Ascending aorta (tissue), 2 donors: ENCODE data around the gene ANAPC13. TPM values are rescaled to one million over a fixed set of nuclear protein-coding genes. Genes with fewer than 3 reads are reported as not detected.
A peak's percentile ranks its signal among the peaks of the same experiment; 100 is the strongest.

Experiments
- DNase-seq, 2 donors: peaks; one replicate each; pipeline ENCODE4 v3.0.0-alpha.2; 2019; ENCODE audit warnings: low spot score in 2 of 2
- H3K27ac ChIP-seq, 2 donors: fragments of 200-600 bp; sonication (generic); one replicate each; pipeline ENCODE4 v1.5.1; 2016 to 2017; ENCODE audit warnings: mild to moderate bottlenecking in 1 of 2
- H3K27me3 ChIP-seq: fragments of 200-600 bp; sonication (generic); one replicate; pipeline ENCODE4 v1.5.1; 2017
- H3K36me3 ChIP-seq, 2 donors: fragments of 200-600 bp; sonication (generic); one replicate each; pipeline ENCODE4 v1.5.1; 2016
- H3K4me1 ChIP-seq, 2 donors: fragments of 200-600 bp; sonication (generic); one replicate each; pipeline ENCODE4 v1.5.1; 2016 to 2017; ENCODE audit warnings: mild to moderate bottlenecking in 1 of 2
- H3K4me3 ChIP-seq, 2 donors: fragments of 200-600 bp; sonication (generic); one replicate each; pipeline ENCODE4 v1.5.1; 2016 to 2017; ENCODE audit warnings: mild to moderate bottlenecking in 1 of 2
- H3K9me3 ChIP-seq, 2 donors: fragments of 200-600 bp; sonication (generic); one replicate each; pipeline ENCODE4 v1.5.1; 2016
- intact Hi-C: fragments of 100-400 bp; cut with DNase I; formaldehyde crosslinking; loops from one replicate; pipeline ENCODE4 v1.15.1; 2023
- total RNA-seq: library from RNA; depleted of rRNA; stranded (reverse); fragments of >200 nt; gene quantifications from one replicate; pipeline ENCODE4 v1.1.0, GENCODE V29; 2016
- TF ChIP-seq, protein P1 (sequence below), 3 experiments: fragments of 200-600 bp in 2 of 3; fragments of 450-650 bp in 1 of 3; sonication (generic) in 2 of 3; IDR thresholded peaks; one replicate each; pipeline ENCODE4 v1.5.1; 2016 to 2019; ENCODE audit warnings: antibody characterized with exemption in 3 of 3, mild to moderate bottlenecking in 1 of 3, moderate library complexity in 1 of 3

ANAPC13 gene
- total RNA-seq, 1 donor from 2014 or later = 17.0 TPM

DNA sequence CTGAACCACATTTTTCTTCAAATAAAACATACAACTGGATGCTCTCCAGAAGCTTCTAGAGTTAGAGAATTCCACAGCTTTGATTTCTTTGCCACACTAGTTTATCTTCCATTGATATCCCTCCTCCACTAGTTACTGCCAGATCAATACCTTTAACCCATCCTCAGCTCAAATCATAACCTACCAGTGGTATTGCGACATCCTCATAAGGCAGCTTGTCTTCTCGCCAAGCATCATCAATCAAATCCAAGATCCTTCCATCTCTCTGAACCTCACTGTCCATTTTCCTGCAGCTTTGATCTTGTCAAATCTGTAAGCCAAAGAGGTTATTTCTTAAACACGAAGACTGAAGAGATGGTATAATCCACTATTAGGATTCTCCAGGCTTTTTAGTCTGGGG, 3.2 kb downstream of the ANAPC13 start:
- DNase-seq = no peak
- Histone ChIP-seq H3K9me3 (no peaks in the 10 kb centered on the region), H3K36me3 (peaks cover 12 to 28% of the 10 kb centered on the region in 2 donors), H3K4me3 (no peak overlapping the region), H3K27ac (peak overlapping the region; percentile 95 to 98), H3K4me1 (peaks cover 23 to 38% of the 10 kb centered on the region in 2 donors), H3K27me3 (no peaks in the 10 kb centered on the region)
- TF ChIP-seq, protein P1, sequence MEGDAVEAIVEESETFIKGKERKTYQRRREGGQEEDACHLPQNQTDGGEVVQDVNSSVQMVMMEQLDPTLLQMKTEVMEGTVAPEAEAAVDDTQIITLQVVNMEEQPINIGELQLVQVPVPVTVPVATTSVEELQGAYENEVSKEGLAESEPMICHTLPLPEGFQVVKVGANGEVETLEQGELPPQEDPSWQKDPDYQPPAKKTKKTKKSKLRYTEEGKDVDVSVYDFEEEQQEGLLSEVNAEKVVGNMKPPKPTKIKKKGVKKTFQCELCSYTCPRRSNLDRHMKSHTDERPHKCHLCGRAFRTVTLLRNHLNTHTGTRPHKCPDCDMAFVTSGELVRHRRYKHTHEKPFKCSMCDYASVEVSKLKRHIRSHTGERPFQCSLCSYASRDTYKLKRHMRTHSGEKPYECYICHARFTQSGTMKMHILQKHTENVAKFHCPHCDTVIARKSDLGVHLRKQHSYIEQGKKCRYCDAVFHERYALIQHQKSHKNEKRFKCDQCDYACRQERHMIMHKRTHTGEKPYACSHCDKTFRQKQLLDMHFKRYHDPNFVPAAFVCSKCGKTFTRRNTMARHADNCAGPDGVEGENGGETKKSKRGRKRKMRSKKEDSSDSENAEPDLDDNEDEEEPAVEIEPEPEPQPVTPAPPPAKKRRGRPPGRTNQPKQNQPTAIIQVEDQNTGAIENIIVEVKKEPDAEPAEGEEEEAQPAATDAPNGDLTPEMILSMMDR (IDR thresholded peaks at IDR 0.05) = no peak
- intact Hi-C loops = loop anchor here (10.0 kb wide), 2 partner anchors 678 to 1482 kb away; partner anchors contain the start of genes PPP2R3A and SRPRB

DNA sequence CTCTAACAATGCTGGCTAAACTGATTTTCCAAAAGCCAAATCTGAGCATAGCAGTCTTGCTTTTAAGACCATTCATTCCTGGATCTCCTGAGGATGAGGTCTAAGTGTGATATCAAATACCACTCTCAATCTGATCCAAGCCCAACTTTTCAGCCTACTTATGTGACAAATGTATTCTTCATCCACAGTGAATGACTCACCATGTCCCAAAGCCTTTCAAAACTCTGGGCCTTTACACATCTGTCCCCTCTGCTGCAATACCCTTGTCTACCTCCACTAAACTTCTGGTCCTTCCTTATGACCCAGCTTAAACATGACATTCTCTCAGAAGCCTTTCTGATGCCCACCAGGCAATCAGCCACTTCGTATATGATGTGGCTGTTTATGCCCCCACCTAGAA, 4.6 kb downstream of the ANAPC13 start:
- peak overlapping the region; percentile 95 to 98 for H3K27ac ChIP-seq
- TF ChIP-seq, protein P1 (IDR thresholded peaks at IDR 0.05) = no peak
- no peak for DNase-seq
- H3K4me1 ChIP-seq = peaks cover 19 to 31% of the 10 kb centered on the region in 2 donors
- no peak overlapping the region for H3K4me3 ChIP-seq
- intact Hi-C loops = loop anchor here (10.0 kb wide), 2 partner anchors 676 to 1484 kb away; partner anchors contain the start of genes PPP2R3A and SRPRB
- no peaks in the 10 kb centered on the region for H3K27me3 ChIP-seq
- H3K9me3 ChIP-seq = no peaks in the 10 kb centered on the region
- H3K36me3 ChIP-seq = peaks cover 21 to 40% of the 10 kb centered on the region in 2 donors

DNA sequence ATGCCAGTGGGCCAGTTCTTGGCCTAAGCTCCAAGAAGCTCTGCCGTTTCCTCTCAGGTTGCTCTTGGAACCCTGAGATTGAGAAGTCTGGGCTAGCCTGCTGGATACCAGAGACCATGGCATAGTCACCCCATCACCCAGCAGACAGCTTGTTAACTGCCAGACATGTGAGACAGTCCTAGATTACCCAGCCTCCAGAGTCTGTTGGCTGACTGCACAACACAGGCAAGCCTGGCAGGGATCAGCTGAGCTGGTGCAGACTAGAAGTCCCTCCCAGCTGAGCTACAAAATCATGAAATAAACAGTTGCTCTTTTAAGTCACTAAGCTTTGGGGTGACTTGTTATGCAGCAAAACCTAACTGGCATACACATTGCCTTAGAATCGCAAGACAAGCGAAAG, 5.2 kb downstream of the ANAPC13 start:
- Histone ChIP-seq H3K4me3 (no peak overlapping the region), H3K27ac (peak overlapping the region; percentile 95 to 98), H3K9me3 (no peaks in the 10 kb centered on the region), H3K4me1 (peaks cover 19 to 31% of the 10 kb centered on the region in 2 donors), H3K36me3 (peaks cover 21 to 40% of the 10 kb centered on the region in 2 donors), H3K27me3 (no peaks in the 10 kb centered on the region)
- TF ChIP-seq, protein P1 (IDR thresholded peaks at IDR 0.05) = no peak
- intact Hi-C loops = loop anchor here (10.0 kb wide), 2 partner anchors 676 to 1484 kb away; partner anchors contain the start of genes PPP2R3A and SRPRB
- no peak for DNase-seq

DNA sequence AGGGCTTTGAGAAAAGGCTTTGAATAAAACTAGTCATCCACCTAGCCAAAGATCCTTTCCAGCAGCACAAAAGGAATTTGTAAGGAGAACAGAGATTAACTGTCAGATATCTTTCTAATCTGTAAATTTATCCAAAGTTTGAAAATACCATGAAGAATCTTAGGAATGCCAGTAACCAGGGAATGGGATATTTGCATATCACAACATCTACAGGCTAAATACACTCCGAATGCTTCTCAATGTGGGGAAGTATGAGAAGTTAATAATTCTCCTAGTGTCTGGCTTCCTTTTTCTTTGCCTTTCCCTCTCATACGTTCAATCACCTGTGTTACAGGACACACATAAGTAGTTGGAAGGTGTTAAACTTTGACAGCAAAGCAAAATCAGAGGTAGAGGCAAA, 7.8 kb downstream of the ANAPC13 start:
- H3K27me3 ChIP-seq = no peaks in the 10 kb centered on the region
- TF ChIP-seq, protein P1 (IDR thresholded peaks at IDR 0.05) = no peak
- intact Hi-C loops = loop anchor here (5.0 kb wide), 1 partner anchor 266 kb away; no protein-coding TSS in a partner anchor

DNA sequence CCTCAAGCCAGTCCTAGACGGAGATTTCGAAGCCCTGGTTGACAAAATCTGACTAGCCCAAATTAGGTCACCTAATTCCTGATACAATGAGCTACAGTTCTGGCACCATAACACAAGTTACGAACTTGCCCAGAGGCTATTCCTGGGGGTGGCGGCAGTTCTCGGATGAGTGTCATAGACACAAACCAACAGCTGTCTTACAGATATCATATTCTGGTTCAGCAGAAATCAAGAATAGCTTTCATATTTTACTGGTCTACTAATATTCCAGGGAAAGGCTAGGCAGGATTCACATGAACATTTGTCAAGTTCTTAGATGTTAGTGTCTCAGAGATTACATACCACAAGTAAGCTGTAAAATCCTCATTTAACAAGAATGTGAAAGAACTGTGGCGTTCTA, 8.8 kb downstream of the ANAPC13 start:
- intact Hi-C loops = loop anchor here (5.0 kb wide), 1 partner anchor 265 kb away; no protein-coding TSS in a partner anchor
- Histone ChIP-seq H3K27me3 (no peaks in the 10 kb centered on the region), H3K4me1 (peaks cover 0 to 8% of the 10 kb centered on the region in 2 donors), H3K36me3 (peaks cover 21 to 40% of the 10 kb centered on the region in 2 donors), H3K4me3 (no peak overlapping the region), H3K9me3 (no peaks in the 10 kb centered on the region), H3K27ac (no peak overlapping the region)
- TF ChIP-seq, protein P1 (IDR thresholded peaks at IDR 0.05) = no peak
- no peak for DNase-seq

More for the DNA sequence above, 7.8 kb downstream of the ANAPC13 start:
- no peak for DNase-seq
- H3K4me1 ChIP-seq = peaks cover 8 to 17% of the 10 kb centered on the region in 2 donors
- H3K36me3 ChIP-seq = peaks cover 21 to 40% of the 10 kb centered on the region in 2 donors
- no peaks in the 10 kb centered on the region for H3K9me3 ChIP-seq
- no peak overlapping the region for H3K4me3 ChIP-seq
- H3K27ac ChIP-seq = no peak overlapping the region
